Hepatocyte (in vitro differentiated cells): Measurements from ENCODE around the gene GRM4.

Source experiments
- CTCF ChIP-seq: fragments of 200-600 bp; sonication (generic); IDR thresholded peaks from 2 replicates; pipeline ENCODE4 v1.5.1; 2016; ENCODE audit warnings: antibody characterized with exemption, mild to moderate bottlenecking; ENCODE audit not compliant: poor library complexity
- EZH2 ChIP-seq: fragments of 200-600 bp; sonication (generic); IDR thresholded peaks from 2 replicates; pipeline ENCODE4 v1.6.1; 2016; ENCODE audit warnings: antibody characterized with exemption, mild to moderate bottlenecking, borderline replicate concordance
- EZH2phosphoT487 ChIP-seq: fragments of 200-600 bp; sonication (generic); IDR thresholded peaks from one replicate; pipeline ENCODE4 v1.6.1; 2018; ENCODE audit warnings: antibody characterized with exemption, mild to moderate bottlenecking, low read depth, moderate library complexity; ENCODE audit not compliant: unreplicated experiment, severe bottlenecking

GRCh38 chr6:34031625-34032383, 114.1 kb downstream of the GRM4 start:
- TF ChIP-seq CTCF (no peak), EZH2phosphoT487 (no peak), EZH2 (no peak)
